ENCODE measurements around the gene KRTAP21-3. TPM values are rescaled to one million over a fixed set of nuclear protein-coding genes. Genes with fewer than 3 reads are reported as not detected.
"Not testable (repeated sequence)": the region's sequence is repeated elsewhere in the genome, so short reads cannot be mapped to it uniquely, and the experiment has no call there.

The KRTAP21-3 gene, protein sequence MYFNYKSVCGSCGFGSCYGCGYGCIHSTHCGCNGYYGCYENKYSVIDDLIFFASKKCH
- total RNA-seq (not detected), polyA plus RNA-seq (not detected)
- long read RNA-seq, donor 1 = 0 reads
- long read RNA-seq, donor 2 = 0 reads
- long read RNA-seq, donor 3 = 0 reads

DNA sequence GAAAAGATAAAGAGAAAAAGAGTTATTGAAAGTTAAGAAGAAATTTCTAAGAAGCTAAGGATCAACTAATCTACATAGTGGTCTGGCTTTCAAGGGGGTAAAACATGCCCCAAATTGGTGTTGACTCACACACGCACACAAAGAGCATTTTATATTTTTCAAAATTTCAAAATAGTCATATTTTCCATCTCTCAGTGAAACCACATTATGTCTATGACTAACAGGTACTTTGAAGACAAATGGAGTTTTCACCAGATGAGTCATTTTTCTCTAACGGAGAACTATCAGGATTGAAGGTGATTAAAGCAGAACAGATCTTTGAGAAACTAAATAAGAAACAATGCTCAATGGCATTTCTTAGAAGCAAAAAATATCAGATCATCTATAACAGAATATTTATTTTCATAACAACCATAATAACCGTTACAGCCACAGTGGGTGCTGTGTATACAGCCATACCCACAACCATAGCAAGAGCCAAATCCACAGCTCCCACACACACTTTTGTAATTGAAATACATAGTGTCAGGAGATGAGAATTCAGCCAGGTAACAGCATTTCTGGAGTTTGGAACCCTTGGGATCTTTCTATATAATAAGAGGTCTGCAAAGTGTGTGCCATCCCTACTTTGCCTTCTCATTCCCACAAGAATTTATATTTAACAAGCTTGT, at the start of gene KRTAP21-3:
Gene KRTAP21-3 (minus strand): TSS at position 539 of the 671 bp plus-strand sequence. CDS start 18 bp downstream, at position 521.
- WGBS, 3 donors = 70 to 79% (median 72%) methylated on average over 3 of the region's 3 CpGs
- no peaks in the 10 kb centered on the region for H3K27me3 ChIP-seq
- DNase-seq = no peak
- H3K4me1 ChIP-seq (ENCODE audit: insufficient read depth) = no peaks in the 10 kb centered on the region
- intact Hi-C loops (cut with DNase I) = no loop called here
- H3K9me3 ChIP-seq = no peaks in the 10 kb centered on the region
- TF ChIP-seq POLR2A (IDR thresholded peaks at IDR 0.05) (no peak), EP300 (IDR thresholded peaks at IDR 0.05) (no peak)
- TF ChIP-seq, protein P1, sequence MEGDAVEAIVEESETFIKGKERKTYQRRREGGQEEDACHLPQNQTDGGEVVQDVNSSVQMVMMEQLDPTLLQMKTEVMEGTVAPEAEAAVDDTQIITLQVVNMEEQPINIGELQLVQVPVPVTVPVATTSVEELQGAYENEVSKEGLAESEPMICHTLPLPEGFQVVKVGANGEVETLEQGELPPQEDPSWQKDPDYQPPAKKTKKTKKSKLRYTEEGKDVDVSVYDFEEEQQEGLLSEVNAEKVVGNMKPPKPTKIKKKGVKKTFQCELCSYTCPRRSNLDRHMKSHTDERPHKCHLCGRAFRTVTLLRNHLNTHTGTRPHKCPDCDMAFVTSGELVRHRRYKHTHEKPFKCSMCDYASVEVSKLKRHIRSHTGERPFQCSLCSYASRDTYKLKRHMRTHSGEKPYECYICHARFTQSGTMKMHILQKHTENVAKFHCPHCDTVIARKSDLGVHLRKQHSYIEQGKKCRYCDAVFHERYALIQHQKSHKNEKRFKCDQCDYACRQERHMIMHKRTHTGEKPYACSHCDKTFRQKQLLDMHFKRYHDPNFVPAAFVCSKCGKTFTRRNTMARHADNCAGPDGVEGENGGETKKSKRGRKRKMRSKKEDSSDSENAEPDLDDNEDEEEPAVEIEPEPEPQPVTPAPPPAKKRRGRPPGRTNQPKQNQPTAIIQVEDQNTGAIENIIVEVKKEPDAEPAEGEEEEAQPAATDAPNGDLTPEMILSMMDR (IDR thresholded peaks at IDR 0.05) = no peak
- no peak within 1 kb of the TSS for H3K27ac ChIP-seq
- no peak within 1 kb of the TSS for H3K4me3 ChIP-seq
- no peaks in the 10 kb centered on the region for H3K36me3 ChIP-seq

DNA sequence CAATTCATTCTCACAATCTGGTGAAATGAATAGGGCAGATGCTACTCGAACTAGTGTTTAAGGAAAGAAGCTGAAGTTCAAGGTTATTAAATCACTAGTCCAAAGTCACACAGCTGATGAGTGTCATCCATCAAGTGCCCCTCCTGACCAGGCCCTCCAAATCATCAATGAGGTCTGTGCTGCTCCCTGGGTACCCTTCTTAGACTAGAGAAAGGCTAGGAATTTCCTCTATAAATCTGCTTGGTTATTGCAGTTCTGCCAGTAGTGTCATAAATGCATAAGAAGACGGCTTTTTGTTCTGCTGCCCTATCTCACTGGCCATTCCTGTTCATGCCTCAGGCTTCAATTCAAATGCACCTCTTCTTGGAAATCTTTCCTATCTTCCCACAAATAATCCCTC, 42.2 kb upstream of the KRTAP21-3 start:
- TF ChIP-seq POLR2A (IDR thresholded peaks at IDR 0.05) (no peak), EP300 (IDR thresholded peaks at IDR 0.05) (no peak)
- TF ChIP-seq, protein P1 (IDR thresholded peaks at IDR 0.05) = no peak
- no peaks in the 10 kb centered on the region for H3K27me3 ChIP-seq
- no peak overlapping the region for H3K4me3 ChIP-seq
- WGBS, 3 donors = 47 to 54% (median 49%) methylated on average over 2 of the region's 2 CpGs
- intact Hi-C loops (cut with DNase I) = no loop called here
- no peaks in the 10 kb centered on the region for H3K4me1 ChIP-seq (ENCODE audit: insufficient read depth)
- no peaks in the 10 kb centered on the region for H3K9me3 ChIP-seq
- H3K36me3 ChIP-seq = no peaks in the 10 kb centered on the region
- no peak for DNase-seq
- no peak overlapping the region for H3K27ac ChIP-seq

DNA sequence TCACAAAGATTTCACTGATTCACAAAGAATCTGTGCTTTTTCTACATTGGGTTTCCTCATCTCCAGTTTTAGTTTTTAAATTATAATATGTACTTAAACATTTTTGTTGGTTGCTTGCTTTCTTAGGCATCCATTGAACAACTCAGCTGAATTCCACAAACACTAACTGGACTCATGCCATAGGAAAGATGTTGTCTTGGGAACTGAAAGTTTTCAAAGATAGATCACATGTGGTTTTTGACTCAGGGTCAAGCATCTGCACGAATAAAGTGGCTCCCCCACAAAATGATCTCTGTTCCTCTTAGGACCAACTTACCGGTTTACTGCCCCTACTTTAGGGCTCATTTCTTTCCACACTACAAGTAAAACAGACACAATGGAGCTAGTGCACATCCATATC, 39.7 kb upstream of the KRTAP21-3 start:
- H3K4me1 ChIP-seq (ENCODE audit: insufficient read depth) = no peaks in the 10 kb centered on the region
- TF ChIP-seq, protein P1 (IDR thresholded peaks at IDR 0.05) = no peak
- no peak for TF ChIP-seq EP300 (IDR thresholded peaks at IDR 0.05)
- TF ChIP-seq POLR2A (IDR thresholded peaks at IDR 0.05) = no peak
- no peaks in the 10 kb centered on the region for H3K9me3 ChIP-seq
- WGBS, 3 donors = 0 to 8% (median 6%) methylated on average over 2 of the region's 2 CpGs
- intact Hi-C loops (cut with DNase I) = no loop called here
- H3K4me3 ChIP-seq = no peak overlapping the region
- H3K27me3 ChIP-seq = no peaks in the 10 kb centered on the region
- no peak for DNase-seq
- H3K27ac ChIP-seq = no peak overlapping the region
- no peaks in the 10 kb centered on the region for H3K36me3 ChIP-seq

DNA sequence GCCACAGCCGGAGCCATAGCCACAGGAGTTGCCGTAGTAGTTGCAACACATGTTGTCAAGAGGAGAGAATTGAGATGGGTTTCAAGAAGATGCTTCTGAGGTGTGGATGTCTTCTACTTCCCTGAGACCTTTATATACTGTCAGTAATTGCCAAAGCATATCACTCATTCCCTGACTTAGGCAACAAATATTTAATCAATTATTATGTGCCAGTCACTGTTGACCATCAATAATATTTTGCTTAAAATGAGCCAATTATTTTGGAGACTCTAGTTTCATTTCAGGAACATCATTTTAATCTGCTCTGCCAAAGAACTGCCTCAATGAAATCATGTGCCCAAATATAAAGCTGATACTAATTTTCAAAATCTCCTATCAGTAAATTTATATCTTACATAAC, 36.8 kb upstream of the KRTAP21-3 start, which contains the start of gene KRTAP21-1:
Gene KRTAP21-1 (minus strand): TSS at position 101 of the 400 bp plus-strand sequence. CDS start 50 bp downstream, at position 51.
- intact Hi-C loops (cut with DNase I); H3K9me3 ChIP-seq; H3K27me3 ChIP-seq; DNase-seq; H3K27ac ChIP-seq; H3K4me3 ChIP-seq; H3K36me3 ChIP-seq; H3K4me1 ChIP-seq (ENCODE audit: insufficient read depth): not testable (repeated sequence)
- 92 to 97% (median 97%) methylated on average over 2 of the region's 2 CpGs for WGBS, 3 donors

DNA sequence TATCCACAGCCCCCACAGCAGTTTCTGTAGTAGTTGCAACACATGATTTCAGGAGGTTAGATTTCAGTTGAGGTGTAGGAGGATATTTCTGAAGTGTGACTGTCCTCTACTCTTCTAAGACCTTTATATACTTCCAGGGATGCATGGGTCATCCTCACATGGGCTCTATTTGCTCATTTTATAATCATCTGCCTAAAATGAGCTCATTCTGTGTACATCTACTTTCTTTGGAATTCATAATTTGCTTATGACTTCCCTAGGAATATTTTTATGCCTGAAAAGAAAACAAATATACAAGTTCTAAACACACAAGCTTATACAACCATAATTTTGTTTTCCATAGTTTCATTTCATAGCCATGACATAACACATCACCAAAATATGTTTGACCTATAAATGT, 28.6 kb upstream of the KRTAP21-3 start, which contains the start of gene KRTAP21-2:
Gene KRTAP21-2 (minus strand): TSS at position 101 of the 400 bp plus-strand sequence. CDS start 57 bp downstream, at position 44.
- Histone ChIP-seq H3K27me3 (no peaks in the 10 kb centered on the region), H3K36me3 (no peaks in the 10 kb centered on the region), H3K9me3 (no peaks in the 10 kb centered on the region), H3K4me3 (no peak within 1 kb of the TSS), H3K27ac (no peak within 1 kb of the TSS), H3K4me1 (ENCODE audit: insufficient read depth) (no peaks in the 10 kb centered on the region)
- intact Hi-C loops (cut with DNase I) = no loop called here
- no peak for DNase-seq
- TF ChIP-seq EP300 (IDR thresholded peaks at IDR 0.05) = no peak
